GM12872 (cell line): ENCODE measurements around the gene PPM1L.

Source experiments
- TF ChIP-seq, protein P1 (sequence below): IDR thresholded peaks from 3 replicates; pipeline ENCODE4 v1.5.1; 2011; ENCODE audit warnings: low read depth, mild to moderate bottlenecking, low read length, moderate library complexity; ENCODE audit not compliant: insufficient read depth

The PPM1L gene

DNA sequence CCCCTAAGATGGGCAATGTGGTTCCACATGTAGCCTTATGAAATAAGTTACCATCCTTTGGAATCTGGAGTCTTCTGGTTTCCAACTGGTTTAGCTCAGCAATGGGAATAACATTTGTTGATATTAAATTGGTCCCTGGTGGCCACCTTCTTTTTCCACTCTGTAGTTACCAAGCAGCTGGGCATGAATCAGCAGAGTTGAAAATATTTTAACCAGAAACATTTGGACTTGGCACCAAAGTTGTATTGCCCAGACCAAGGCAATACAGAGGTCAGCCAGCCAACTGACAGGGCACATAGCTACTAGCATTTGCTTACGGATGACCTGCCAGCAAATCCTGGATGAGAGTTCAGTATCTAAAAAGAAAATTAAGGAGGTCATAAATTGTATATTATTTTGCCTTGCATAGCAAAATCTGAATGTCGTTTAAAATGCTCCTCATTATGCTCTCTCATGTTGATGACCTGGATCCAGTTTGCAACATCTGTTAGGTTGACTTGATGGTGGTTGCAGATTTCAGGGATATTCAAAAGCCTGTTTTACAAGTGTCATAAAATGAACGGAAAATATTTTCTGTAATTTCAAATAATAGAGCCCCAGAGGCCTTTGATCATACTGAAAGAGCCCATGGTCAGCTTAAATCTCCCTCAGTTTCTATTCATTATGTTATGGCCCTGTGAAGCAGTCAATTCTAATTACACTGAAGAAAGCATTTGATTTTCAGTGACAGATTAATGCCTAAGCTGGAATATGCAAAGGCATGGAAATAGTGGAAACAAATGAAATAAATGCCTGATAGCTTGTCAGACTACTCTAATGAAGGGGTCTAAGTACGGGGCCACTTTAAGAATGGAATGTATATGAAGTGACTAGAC lies 54.6 kb downstream of the PPM1L start:
- TF ChIP-seq, protein P1, sequence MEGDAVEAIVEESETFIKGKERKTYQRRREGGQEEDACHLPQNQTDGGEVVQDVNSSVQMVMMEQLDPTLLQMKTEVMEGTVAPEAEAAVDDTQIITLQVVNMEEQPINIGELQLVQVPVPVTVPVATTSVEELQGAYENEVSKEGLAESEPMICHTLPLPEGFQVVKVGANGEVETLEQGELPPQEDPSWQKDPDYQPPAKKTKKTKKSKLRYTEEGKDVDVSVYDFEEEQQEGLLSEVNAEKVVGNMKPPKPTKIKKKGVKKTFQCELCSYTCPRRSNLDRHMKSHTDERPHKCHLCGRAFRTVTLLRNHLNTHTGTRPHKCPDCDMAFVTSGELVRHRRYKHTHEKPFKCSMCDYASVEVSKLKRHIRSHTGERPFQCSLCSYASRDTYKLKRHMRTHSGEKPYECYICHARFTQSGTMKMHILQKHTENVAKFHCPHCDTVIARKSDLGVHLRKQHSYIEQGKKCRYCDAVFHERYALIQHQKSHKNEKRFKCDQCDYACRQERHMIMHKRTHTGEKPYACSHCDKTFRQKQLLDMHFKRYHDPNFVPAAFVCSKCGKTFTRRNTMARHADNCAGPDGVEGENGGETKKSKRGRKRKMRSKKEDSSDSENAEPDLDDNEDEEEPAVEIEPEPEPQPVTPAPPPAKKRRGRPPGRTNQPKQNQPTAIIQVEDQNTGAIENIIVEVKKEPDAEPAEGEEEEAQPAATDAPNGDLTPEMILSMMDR, result no peak

DNA sequence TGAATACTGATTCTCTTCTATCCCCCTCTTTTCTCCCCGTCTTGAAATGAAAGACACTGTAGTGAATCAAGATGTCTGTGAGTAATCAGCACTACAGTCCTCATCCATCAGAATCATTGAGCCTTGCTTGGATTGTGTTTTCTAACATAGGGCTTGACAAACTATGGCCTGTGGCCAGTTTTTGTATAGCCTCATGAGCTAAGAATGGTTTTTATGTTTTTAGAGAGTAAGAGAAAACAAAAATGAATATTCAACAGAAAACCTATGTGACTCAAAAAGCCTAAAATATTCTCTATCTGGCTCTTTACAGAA lies 55.2 kb downstream of the PPM1L start:
- TF ChIP-seq, protein P1, result no peak

DNA sequence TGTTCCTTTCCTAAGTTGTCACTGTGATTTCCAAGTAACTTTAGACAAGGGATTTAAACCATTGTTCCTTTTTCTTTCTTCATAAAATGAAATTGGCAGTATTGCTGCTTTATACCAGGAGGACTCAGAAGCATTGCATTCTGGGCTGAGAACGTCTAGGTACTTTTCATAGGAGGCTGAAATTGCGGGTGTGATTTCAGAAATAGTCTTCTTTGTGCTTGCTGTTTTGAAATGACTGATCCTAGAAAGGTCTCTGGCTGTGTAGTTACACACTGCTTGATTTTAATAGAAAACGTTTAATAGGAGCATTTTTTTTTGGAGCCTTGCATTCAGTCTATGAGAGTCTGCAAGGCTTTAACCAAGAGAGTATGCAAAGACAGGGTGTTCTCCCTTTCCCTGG lies 56.3 kb downstream of the PPM1L start:
- TF ChIP-seq, protein P1, result no peak

DNA sequence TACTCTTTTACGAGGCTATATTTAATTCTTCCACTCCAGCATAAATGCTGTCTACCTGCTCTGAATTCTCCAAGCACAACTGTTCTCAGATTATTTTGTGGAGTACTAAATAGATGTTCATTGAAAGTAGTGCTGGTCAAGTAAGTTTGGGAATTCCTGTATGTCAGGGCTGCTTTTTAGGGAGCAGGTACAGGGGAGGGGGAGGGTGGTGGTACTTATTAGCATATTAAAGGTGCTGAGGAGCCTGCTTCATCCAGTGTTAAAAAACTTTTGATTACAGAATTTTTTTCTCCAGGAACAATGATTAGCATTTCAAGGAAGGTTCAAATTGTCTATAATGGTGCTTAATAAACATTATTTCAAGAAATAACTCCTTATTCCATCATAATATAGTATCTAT lies 59.2 kb downstream of the PPM1L start:
- TF ChIP-seq, protein P1, result no peak

DNA sequence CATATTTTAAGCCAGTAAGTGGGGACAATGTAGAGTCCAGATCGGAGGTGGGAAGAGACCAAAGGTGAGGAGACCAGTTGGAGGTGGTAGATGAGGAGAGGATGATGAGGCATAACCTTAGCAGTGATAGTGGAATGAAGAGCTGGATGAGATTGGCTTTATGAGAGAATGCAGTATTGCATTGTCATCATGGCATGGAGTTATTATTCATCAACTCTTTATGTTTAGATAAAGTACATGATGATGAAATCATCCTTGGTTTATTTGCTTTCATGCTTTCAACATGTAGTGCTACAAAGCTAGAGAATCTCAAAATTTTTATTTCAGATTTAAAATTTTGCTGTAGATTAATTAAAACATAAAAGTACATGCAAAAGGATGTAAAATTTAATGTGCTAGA lies 64.0 kb downstream of the PPM1L start:
- TF ChIP-seq, protein P1, result no peak

DNA sequence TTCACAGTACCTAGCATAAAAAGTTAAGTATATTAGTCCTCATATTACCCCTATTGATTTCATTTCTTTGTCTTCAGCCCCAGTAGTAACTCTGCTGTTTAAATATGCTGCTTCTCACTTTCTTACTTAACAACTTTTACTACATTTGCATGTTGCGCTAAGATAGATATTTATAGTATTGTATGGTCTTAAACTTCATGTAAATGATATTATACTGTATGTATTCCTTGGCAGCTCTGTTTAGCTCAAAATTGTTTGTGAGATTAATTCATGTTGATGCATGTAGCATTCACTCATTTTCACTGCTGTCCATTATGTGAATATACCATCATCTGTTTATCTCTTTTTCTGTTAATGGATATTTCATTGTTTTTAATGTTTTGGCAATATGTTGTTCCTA lies 64.4 kb downstream of the PPM1L start:
- TF ChIP-seq, protein P1, result no peak

DNA sequence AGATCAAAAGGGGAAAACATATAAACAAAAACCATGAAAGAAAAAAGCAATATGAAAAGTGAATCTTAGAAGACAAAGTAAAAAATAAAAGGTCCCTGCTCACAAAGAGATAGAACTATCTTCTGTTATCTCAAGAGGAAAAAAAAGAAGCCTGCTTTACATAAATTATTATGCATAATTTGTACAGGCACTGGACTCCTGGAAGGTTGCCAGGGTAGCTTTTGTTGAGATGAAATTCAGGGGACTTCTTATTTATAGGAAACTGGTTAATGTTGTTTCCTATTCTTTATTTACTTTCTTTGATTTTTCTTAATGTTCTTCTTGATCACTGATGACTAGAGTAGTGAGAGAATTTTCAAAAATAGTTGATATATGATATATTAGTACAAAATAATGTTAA lies 66.9 kb downstream of the PPM1L start:
- TF ChIP-seq, protein P1, result no peak
